HG03342 (cell line): ENCODE data around the gene LAT.
"Not testable (repeated sequence)": the region's sequence is repeated elsewhere in the genome, so short reads cannot be mapped to it uniquely, and the experiment has no call there.

ENCODE experiments used
- ATAC-seq: cut with Tn5 transposase; IDR thresholded peaks from one replicate; pipeline ENCODE4 v1.9.1; 2021; ENCODE audit warnings: mild to moderate bottlenecking, moderate library complexity; ENCODE audit not compliant: unreplicated experiment

LAT gene

GRCh38 chr16:28977703-28978662 lies 6.9 kb upstream of the LAT start:
- ATAC-seq = no peak

- not testable (repeated sequence) for ATAC-seq
Observed at GRCh38 chr16:28980330-28980729, 4.5 kb upstream of the LAT start.

GRCh38 chr16:28980929-28981328 lies 3.9 kb upstream of the LAT start:
- no peak for ATAC-seq

GRCh38 chr16:28981517-28981916 lies 3.3 kb upstream of the LAT start:
- ATAC-seq = no peak

GRCh38 chr16:28982418-28982817 lies 2.4 kb upstream of the LAT start:
- ATAC-seq = no peak

- no peak for ATAC-seq
Observed at GRCh38 chr16:28982949-28983348, 1.9 kb upstream of the LAT start.

- no peak for ATAC-seq
Observed at GRCh38 chr16:28983644-28984043, 1.2 kb upstream of the LAT start.

- no peak for ATAC-seq
Observed at GRCh38 chr16:28984091-28984490, 761 bp upstream of the LAT start.

GRCh38 chr16:28985211-28986041 lies 574 bp downstream of the LAT start:
- ATAC-seq = no peak

- no peak for ATAC-seq
Observed at GRCh38 chr16:28986046-28986445, 1.2 kb downstream of the LAT start.

- ATAC-seq = no peak
Observed at GRCh38 chr16:28986492-28986891, 1.6 kb downstream of the LAT start.

- ATAC-seq = no peak
Observed at GRCh38 chr16:28987170-28987853, 2.5 kb downstream of the LAT start.

- no peak for ATAC-seq
Observed at GRCh38 chr16:28989363-28989762, 4.5 kb downstream of the LAT start.

- ATAC-seq = no peak
Observed at GRCh38 chr16:28990375-28991040, 5.7 kb downstream of the LAT start.

- ATAC-seq = no peak
Observed at GRCh38 chr16:28991687-28992086, 6.8 kb downstream of the LAT start.

GRCh38 chr16:28992496-28992895 lies 7.6 kb downstream of the LAT start:
- ATAC-seq = no peak

- ATAC-seq = no peak
Observed at GRCh38 chr16:28998837-28999236, 14.0 kb downstream of the LAT start.

- ATAC-seq = no peak
Observed at GRCh38 chr16:28999577-28999976, 14.7 kb downstream of the LAT start.

GRCh38 chr16:29000019-29000418 lies 15.2 kb downstream of the LAT start:
- no peak for ATAC-seq

GRCh38 chr16:29004496-29005139 lies 19.8 kb downstream of the LAT start:
- ATAC-seq = not testable (repeated sequence)
